ENCODE measurements around the gene GABARAP. TPM values are rescaled to one million over a fixed set of nuclear protein-coding genes. Genes with fewer than 3 reads are reported as not detected.

The GABARAP gene
- total and polyA plus RNA-seq, 10 of the 15 experiments (the other 5 are each of a cell fraction or from before 2014, with no cell fraction given) = 134 to 613 (median 285) TPM

DNA sequence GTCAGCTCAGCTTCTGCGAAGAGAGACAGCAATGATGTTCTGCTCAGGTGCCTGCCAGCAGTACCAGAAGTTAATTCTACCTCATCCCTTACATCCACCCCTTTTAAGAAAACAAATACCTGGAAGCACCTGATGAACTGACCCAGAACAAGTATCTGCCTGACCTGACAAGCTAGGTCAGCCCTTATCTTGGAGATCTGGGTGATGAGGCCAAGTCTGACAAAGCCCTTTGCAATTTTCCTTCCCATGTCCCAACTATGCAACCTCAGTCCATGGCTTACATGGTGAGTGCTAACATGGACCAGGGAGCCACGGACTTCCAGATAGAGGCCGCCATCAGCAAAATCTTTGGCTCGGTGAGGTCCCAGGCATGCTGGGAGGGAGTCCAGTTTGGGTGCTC lies 18.9 kb downstream of the GABARAP start:
- SMC1A ChIA-PET (ENCODE audit: uncharacterized antibody, unreplicated experiment) = no interaction called here
- Histone ChIP-seq H3K4me2 (ENCODE audit: control insufficient read depth, insufficient read depth) (no peak overlapping the region), H3K4me3 (no peak overlapping the region), H3K9me3 (replicated peaks; ENCODE audit: control insufficient read depth, insufficient read depth, low read length) (no peaks in the 10 kb centered on the region), H3K36me3 (ENCODE audit: control insufficient read depth in 2 of 2, insufficient read depth in 2 of 2, low read length in 1 of 2) (peaks cover 20 to 25% of the 10 kb centered on the region in 2 experiments), H3K27ac (ENCODE audit: control insufficient read depth, insufficient read depth) (no peak overlapping the region), H2AFZ (ENCODE audit: control insufficient read depth, low read depth, low read length) (no peak overlapping the region), H3K79me2 (ENCODE audit: control insufficient read depth, insufficient read depth, low read length) (peaks cover 14% of the 10 kb centered on the region), H3K9ac (ENCODE audit: control insufficient read depth, insufficient read depth, low read length) (no peak overlapping the region), H4K20me1 (ENCODE audit: control insufficient read depth, insufficient read depth) (no peaks in the 10 kb centered on the region), H3K27me3 (replicated peaks in 1 of 2; ENCODE audit: control insufficient read depth in 2 of 2, insufficient read depth in 2 of 2, low read length in 1 of 2) (no peaks in the 10 kb centered on the region), H3K4me1 (ENCODE audit: control insufficient read depth, insufficient read depth, low read length) (peaks cover 3% of the 10 kb centered on the region)
- FAIRE-seq (no peak), DNase-seq (ENCODE audit: low read depth, low spot score) (no peak), ATAC-seq (no peak)
- 98% methylated on average over 4 of the region's 4 CpGs for WGBS (ENCODE audit: insufficient coverage, insufficient replicate concordance, low lambda C conversion rate, missing lambda C conversion rate)
- intact Hi-C loops (cut with micrococcal nuclease; ENCODE audit: unreplicated experiment) (no loop called here), in situ Hi-C loops (cut with MboI) (no loop called here)
- RAD21 ChIA-PET (ENCODE audit: unreplicated experiment) = no interaction called here
- TF ChIP-seq GABPA (IDR thresholded peaks at IDR 0.05; ENCODE audit: low read depth) (no peak), TCF7 (IDR thresholded peaks at IDR 0.05; ENCODE audit: borderline replicate concordance) (no peak), CBX3 (IDR thresholded peaks at IDR 0.05; ENCODE audit: borderline replicate concordance, low read depth) (no peak)
- POLR2A ChIA-PET = interaction anchor here (0.7 to 5.9 kb wide), 3 partner anchors 10 to 24 kb away, joined by 3 to 60 read pairs (median 6); partner anchors contain the start of gene DVL2
- CTCF ChIA-PET = no interaction called here
- BruUV-seq (replicated peaks) = no TSS peak

GRCh38 chr17:7222972-7223292 lies 19.3 kb downstream of the GABARAP start:
- ChIA-PET RAD21 (ENCODE audit: unreplicated experiment) (no interaction called here), SMC1A (ENCODE audit: uncharacterized antibody, unreplicated experiment) (no interaction called here), POLR2A (interaction anchor here (1.2 to 5.9 kb wide), 2 partner anchors 11 to 18 kb away, joined by 3 to 60 read pairs; partner anchors contain the start of gene DVL2), CTCF (no interaction called here)
- H3K36me3 ChIP-seq (ENCODE audit: control insufficient read depth in 2 of 2, insufficient read depth in 2 of 2, low read length in 1 of 2) = peaks cover 16 to 25% of the 10 kb centered on the region in 2 experiments
- intact Hi-C loops (cut with micrococcal nuclease; ENCODE audit: unreplicated experiment) = no loop called here
- peaks cover 14% of the 10 kb centered on the region for H3K79me2 ChIP-seq (ENCODE audit: control insufficient read depth, insufficient read depth, low read length)
- TF ChIP-seq EED (IDR thresholded peaks at IDR 0.05; ENCODE audit: low read depth) (no peak), TCF7 (IDR thresholded peaks at IDR 0.05; ENCODE audit: borderline replicate concordance) (no peak), MEF2A (IDR thresholded peaks at IDR 0.05; ENCODE audit: insufficient read depth, low read depth, low read length) (no peak), SP1 (IDR thresholded peaks at IDR 0.05; ENCODE audit: low read depth, low read length) (no peak), MTA2 (IDR thresholded peaks at IDR 0.05; ENCODE audit: low read depth) (no peak), CBFB (IDR thresholded peaks at IDR 0.05; ENCODE audit: low read depth) (no peak)
- no peak for FAIRE-seq
- no peak overlapping the region for H3K4me3 ChIP-seq
- WGBS (ENCODE audit: insufficient coverage, insufficient replicate concordance, low lambda C conversion rate, missing lambda C conversion rate) = 84% methylated on average over 7 of the region's 7 CpGs
- no peaks in the 10 kb centered on the region for H3K9me3 ChIP-seq (replicated peaks; ENCODE audit: control insufficient read depth, insufficient read depth, low read length)
- no peak overlapping the region for H3K27ac ChIP-seq (ENCODE audit: control insufficient read depth, insufficient read depth)
- peaks cover 7% of the 10 kb centered on the region for H3K4me1 ChIP-seq (ENCODE audit: control insufficient read depth, insufficient read depth, low read length)
- DNase-seq (ENCODE audit: low read depth, low spot score) = no peak
- no peak overlapping the region for H2AFZ ChIP-seq (ENCODE audit: control insufficient read depth, low read depth, low read length)
- H3K9ac ChIP-seq (ENCODE audit: control insufficient read depth, insufficient read depth, low read length) = no peak overlapping the region
- ATAC-seq = no peak
- no TSS peak for BruUV-seq (replicated peaks)
- no peak overlapping the region for H3K4me2 ChIP-seq (ENCODE audit: control insufficient read depth, insufficient read depth)
- in situ Hi-C loops (cut with MboI) = no loop called here
- no peaks in the 10 kb centered on the region for H3K27me3 ChIP-seq (replicated peaks in 1 of 2; ENCODE audit: control insufficient read depth in 2 of 2, insufficient read depth in 2 of 2, low read length in 1 of 2)
- no peaks in the 10 kb centered on the region for H4K20me1 ChIP-seq (ENCODE audit: control insufficient read depth, insufficient read depth)

Measured in GM12878 (cell line).